Measurements from ENCODE around the gene SLC7A1.
A peak's percentile ranks its signal among the peaks of the same experiment; 100 is the strongest.

Gene SLC7A1

GRCh38 chr13:29509999-29510589 lies 85.4 kb downstream of the SLC7A1 start:
- ChIA-PET POLR2A (no interaction called here), CTCF (interaction anchor here (1.0 kb wide), 1 partner anchor 17 kb away, joined by 3 read pairs; no protein-coding TSS in a partner anchor)
- no peak for TF ChIP-seq PKNOX1 (IDR thresholded peaks at IDR 0.05)
- TF ChIP-seq L3MBTL2 (conservative IDR thresholded peaks at IDR 0.05) = no peak
- no peak for TF ChIP-seq TARDBP (IDR thresholded peaks at IDR 0.05)
- TF ChIP-seq ELF4 (IDR thresholded peaks at IDR 0.05) = no peak
- no peak for TF ChIP-seq SUZ12 (IDR thresholded peaks at IDR 0.05)
- TF ChIP-seq HDGF (IDR thresholded peaks at IDR 0.05; ENCODE audit: borderline replicate concordance) = no peak
- no peak for TF ChIP-seq CTBP1 (IDR thresholded peaks at IDR 0.05; ENCODE audit: borderline replicate concordance)
- TF ChIP-seq BHLHE40 (IDR thresholded peaks at IDR 0.05; ENCODE audit: borderline replicate concordance) = no peak
- no peak for TF ChIP-seq SP1 (IDR thresholded peaks at IDR 0.05)
- no peak for TF ChIP-seq ZNF384 (IDR thresholded peaks at IDR 0.05)
- no peak for TF ChIP-seq LEF1 (IDR thresholded peaks at IDR 0.05; ENCODE audit: borderline replicate concordance)
- DNase-seq (ENCODE audit: extremely low spot score) = no peak

- ChIA-PET CTCF (interaction anchor here (0.6 to 2.7 kb wide), 5 partner anchors 11 to 198 kb away, joined by 3 to 14 read pairs (median 3); no protein-coding TSS in a partner anchor), POLR2A (no interaction called here)
- TF ChIP-seq SP1 (IDR thresholded peaks at IDR 0.05) = no peak
- TF ChIP-seq ZNF384 (IDR thresholded peaks at IDR 0.05) = no peak
- no peak for TF ChIP-seq L3MBTL2 (conservative IDR thresholded peaks at IDR 0.05)
- no peak for TF ChIP-seq BHLHE40 (IDR thresholded peaks at IDR 0.05; ENCODE audit: borderline replicate concordance)
- no peak for TF ChIP-seq ELF4 (IDR thresholded peaks at IDR 0.05)
- no peak for TF ChIP-seq HDGF (IDR thresholded peaks at IDR 0.05; ENCODE audit: borderline replicate concordance)
- no peak for TF ChIP-seq TARDBP (IDR thresholded peaks at IDR 0.05)
- no peak for TF ChIP-seq LEF1 (IDR thresholded peaks at IDR 0.05; ENCODE audit: borderline replicate concordance)
- DNase-seq (ENCODE audit: extremely low spot score) = no peak
These were observed 86.6 kb downstream of the SLC7A1 start for GRCh38 chr13:29508876-29509252.

- CTCF ChIA-PET = interaction anchor here (0.6 to 2.7 kb wide), 7 partner anchors 10 to 791 kb away, joined by 3 to 14 read pairs (median 3); no protein-coding TSS in a partner anchor
- POLR2A ChIA-PET = no interaction called here
- DNase-seq (ENCODE audit: extremely low spot score) = peak; percentile 85
- no peak for TF ChIP-seq TARDBP (IDR thresholded peaks at IDR 0.05)
- TF ChIP-seq NFRKB (IDR thresholded peaks at IDR 0.05) = no peak
These were observed 87.2 kb downstream of the SLC7A1 start for GRCh38 chr13:29508130-29508875.

- CTCF ChIA-PET = interaction anchor here (1.2 to 2.7 kb wide), 3 partner anchors 9 to 200 kb away, joined by 3 to 14 read pairs (median 12); no protein-coding TSS in a partner anchor
- POLR2A ChIA-PET = no interaction called here
- TF ChIP-seq SUZ12 (IDR thresholded peaks at IDR 0.05) = no peak
- TF ChIP-seq FOXA1 (IDR thresholded peaks at IDR 0.05) = no peak
- no peak for TF ChIP-seq CTBP1 (IDR thresholded peaks at IDR 0.05; ENCODE audit: borderline replicate concordance)
- no peak for TF ChIP-seq NFRKB (IDR thresholded peaks at IDR 0.05)
- no peak for TF ChIP-seq ZNF384 (IDR thresholded peaks at IDR 0.05)
- no peak for TF ChIP-seq FOXK2 (IDR thresholded peaks at IDR 0.05)
- no peak for TF ChIP-seq SP1 (IDR thresholded peaks at IDR 0.05)
- TF ChIP-seq TARDBP (IDR thresholded peaks at IDR 0.05) = no peak
- TF ChIP-seq PKNOX1 (IDR thresholded peaks at IDR 0.05) = no peak
- no peak for TF ChIP-seq ELF4 (IDR thresholded peaks at IDR 0.05)
- no peak for TF ChIP-seq HDGF (IDR thresholded peaks at IDR 0.05; ENCODE audit: borderline replicate concordance)
- TF ChIP-seq BHLHE40 (IDR thresholded peaks at IDR 0.05; ENCODE audit: borderline replicate concordance) = no peak
- TF ChIP-seq ARNT (IDR thresholded peaks at IDR 0.05) = no peak
- no peak for TF ChIP-seq FOXM1 (IDR thresholded peaks at IDR 0.05; ENCODE audit: borderline replicate concordance)
- TF ChIP-seq LEF1 (IDR thresholded peaks at IDR 0.05; ENCODE audit: borderline replicate concordance) = no peak
- no peak for TF ChIP-seq L3MBTL2 (conservative IDR thresholded peaks at IDR 0.05)
- DNase-seq (ENCODE audit: extremely low spot score) = no peak
These were observed 88.1 kb downstream of the SLC7A1 start for GRCh38 chr13:29507356-29507755.

GRCh38 chr13:29505950-29506349 lies 89.5 kb downstream of the SLC7A1 start:
- CTCF ChIA-PET = no interaction called here
- no peak for DNase-seq (ENCODE audit: extremely low spot score)
- POLR2A ChIA-PET = no interaction called here
- TF ChIP-seq ZNF384 (IDR thresholded peaks at IDR 0.05) = no peak
- TF ChIP-seq CTBP1 (IDR thresholded peaks at IDR 0.05; ENCODE audit: borderline replicate concordance) = no peak
- no peak for TF ChIP-seq TARDBP (IDR thresholded peaks at IDR 0.05)
- TF ChIP-seq FOXK2 (IDR thresholded peaks at IDR 0.05) = no peak
- TF ChIP-seq SP1 (IDR thresholded peaks at IDR 0.05) = no peak
- no peak for TF ChIP-seq FOXM1 (IDR thresholded peaks at IDR 0.05; ENCODE audit: borderline replicate concordance)
- no peak for TF ChIP-seq SUZ12 (IDR thresholded peaks at IDR 0.05)
- no peak for TF ChIP-seq NFRKB (IDR thresholded peaks at IDR 0.05)
- no peak for TF ChIP-seq BHLHE40 (IDR thresholded peaks at IDR 0.05; ENCODE audit: borderline replicate concordance)
- no peak for TF ChIP-seq ARNT (IDR thresholded peaks at IDR 0.05)
- TF ChIP-seq ELF4 (IDR thresholded peaks at IDR 0.05) = no peak
- TF ChIP-seq FOXA1 (IDR thresholded peaks at IDR 0.05) = no peak
- no peak for TF ChIP-seq LEF1 (IDR thresholded peaks at IDR 0.05; ENCODE audit: borderline replicate concordance)

GRCh38 chr13:29505511-29505910 lies 90.0 kb downstream of the SLC7A1 start:
- CTCF ChIA-PET = interaction anchor here (0.8 kb wide), 1 partner anchor 341 kb away, joined by 4 read pairs; no protein-coding TSS in a partner anchor
- POLR2A ChIA-PET = no interaction called here
- TF ChIP-seq L3MBTL2 (conservative IDR thresholded peaks at IDR 0.05) (no peak), SUZ12 (IDR thresholded peaks at IDR 0.05) (no peak), BHLHE40 (IDR thresholded peaks at IDR 0.05; ENCODE audit: borderline replicate concordance) (no peak), ZNF384 (IDR thresholded peaks at IDR 0.05) (no peak), SP1 (IDR thresholded peaks at IDR 0.05) (no peak), HDGF (IDR thresholded peaks at IDR 0.05; ENCODE audit: borderline replicate concordance) (no peak), NFRKB (IDR thresholded peaks at IDR 0.05) (no peak), PKNOX1 (IDR thresholded peaks at IDR 0.05) (no peak), FOXA1 (IDR thresholded peaks at IDR 0.05) (no peak), LEF1 (IDR thresholded peaks at IDR 0.05; ENCODE audit: borderline replicate concordance) (no peak), ARNT (IDR thresholded peaks at IDR 0.05) (no peak), TARDBP (IDR thresholded peaks at IDR 0.05) (no peak), ELF4 (IDR thresholded peaks at IDR 0.05) (no peak), CTBP1 (IDR thresholded peaks at IDR 0.05; ENCODE audit: borderline replicate concordance) (no peak), FOXK2 (IDR thresholded peaks at IDR 0.05) (no peak), FOXM1 (IDR thresholded peaks at IDR 0.05; ENCODE audit: borderline replicate concordance) (no peak)
- no peak for DNase-seq (ENCODE audit: extremely low spot score)
